Tibial artery (tissue), 4 donors: ENCODE measurements around the gene SGTA.

Experiments
- DNase-seq, 2 donors: peaks; one replicate each; pipeline ENCODE4 v3.0.0-alpha.2; 2019
- H3K27ac ChIP-seq, 2 donors: fragments of 200-600 bp; sonication (generic) in 1 of 2; 1 replicate in 1 of 2; 2 replicates in 1 of 2; pipeline ENCODE4 v1.5.1; 2018 to 2019; ENCODE audit warnings: mild to moderate bottlenecking in 1 of 2
- H3K27me3 ChIP-seq, 2 donors: fragments of 200-600 bp; sonication (generic) in 1 of 2; one replicate each; pipeline versions ENCODE4 v1.5.1 to v1.6.0; 2016 to 2019
- H3K36me3 ChIP-seq, 3 donors: fragments of 200-600 bp; sonication (generic) in 2 of 3; one replicate each; pipeline ENCODE4 v1.5.1; 2016 to 2019; ENCODE audit warnings: mild to moderate bottlenecking in 2 of 3
- H3K4me1 ChIP-seq, 4 donors: fragments of 200-600 bp; sonication (generic) in 2 of 4; 1 replicate in 3 of 4; 2 replicates in 1 of 4; pipeline ENCODE4 v1.5.1; 2016 to 2019
- H3K4me3 ChIP-seq, 2 donors: fragments of 200-600 bp; sonication (generic) in 1 of 2; 1 replicate in 1 of 2; 2 replicates in 1 of 2; pipeline ENCODE4 v1.5.1; 2018 to 2019; ENCODE audit warnings: mild to moderate bottlenecking in 2 of 2
- H3K9me3 ChIP-seq, 3 donors: fragments of 200-600 bp; sonication (generic) in 1 of 3; one replicate each; pipeline ENCODE4 v1.5.1; 2016 to 2019
- intact Hi-C: fragments of 100-400 bp; cut with DNase I; formaldehyde crosslinking; loops from one replicate; pipeline ENCODE4 v1.15.0; 2023; ENCODE audit warnings: low total_unique reads
- TF ChIP-seq, protein P1 (sequence below), 2 experiments: fragments of 200-600 bp in 1 of 2; fragments of 450-650 bp in 1 of 2; IDR thresholded peaks; one replicate each; pipeline ENCODE4 v1.5.1; 2017 to 2019; ENCODE audit warnings: antibody characterized with exemption in 2 of 2, mild to moderate bottlenecking in 1 of 2, moderate library complexity in 1 of 2

The SGTA gene

GRCh38 chr19:2763687-2764086 lies 19.4 kb downstream of the SGTA start:
- no peak for DNase-seq
- no peak overlapping the region for H3K4me3 ChIP-seq
- intact Hi-C loops: no loop called here
- H3K4me1 ChIP-seq: no peaks in the 10 kb centered on the region
- H3K27ac ChIP-seq: no peak overlapping the region
- H3K9me3 ChIP-seq: no peaks in the 10 kb centered on the region
- no peaks in the 10 kb centered on the region for H3K27me3 ChIP-seq
- TF ChIP-seq, protein P1, sequence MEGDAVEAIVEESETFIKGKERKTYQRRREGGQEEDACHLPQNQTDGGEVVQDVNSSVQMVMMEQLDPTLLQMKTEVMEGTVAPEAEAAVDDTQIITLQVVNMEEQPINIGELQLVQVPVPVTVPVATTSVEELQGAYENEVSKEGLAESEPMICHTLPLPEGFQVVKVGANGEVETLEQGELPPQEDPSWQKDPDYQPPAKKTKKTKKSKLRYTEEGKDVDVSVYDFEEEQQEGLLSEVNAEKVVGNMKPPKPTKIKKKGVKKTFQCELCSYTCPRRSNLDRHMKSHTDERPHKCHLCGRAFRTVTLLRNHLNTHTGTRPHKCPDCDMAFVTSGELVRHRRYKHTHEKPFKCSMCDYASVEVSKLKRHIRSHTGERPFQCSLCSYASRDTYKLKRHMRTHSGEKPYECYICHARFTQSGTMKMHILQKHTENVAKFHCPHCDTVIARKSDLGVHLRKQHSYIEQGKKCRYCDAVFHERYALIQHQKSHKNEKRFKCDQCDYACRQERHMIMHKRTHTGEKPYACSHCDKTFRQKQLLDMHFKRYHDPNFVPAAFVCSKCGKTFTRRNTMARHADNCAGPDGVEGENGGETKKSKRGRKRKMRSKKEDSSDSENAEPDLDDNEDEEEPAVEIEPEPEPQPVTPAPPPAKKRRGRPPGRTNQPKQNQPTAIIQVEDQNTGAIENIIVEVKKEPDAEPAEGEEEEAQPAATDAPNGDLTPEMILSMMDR (IDR thresholded peaks at IDR 0.05): no peak
- peaks cover 77 to 98% (median 92%) of the 10 kb centered on the region in 3 donors for H3K36me3 ChIP-seq

- H3K36me3 ChIP-seq: peaks cover 82 to 98% (median 92%) of the 10 kb centered on the region in 3 donors
- intact Hi-C loops: no loop called here
Measured at GRCh38 chr19:2762783-2763496, 20.1 kb downstream of the SGTA start.

DNA sequence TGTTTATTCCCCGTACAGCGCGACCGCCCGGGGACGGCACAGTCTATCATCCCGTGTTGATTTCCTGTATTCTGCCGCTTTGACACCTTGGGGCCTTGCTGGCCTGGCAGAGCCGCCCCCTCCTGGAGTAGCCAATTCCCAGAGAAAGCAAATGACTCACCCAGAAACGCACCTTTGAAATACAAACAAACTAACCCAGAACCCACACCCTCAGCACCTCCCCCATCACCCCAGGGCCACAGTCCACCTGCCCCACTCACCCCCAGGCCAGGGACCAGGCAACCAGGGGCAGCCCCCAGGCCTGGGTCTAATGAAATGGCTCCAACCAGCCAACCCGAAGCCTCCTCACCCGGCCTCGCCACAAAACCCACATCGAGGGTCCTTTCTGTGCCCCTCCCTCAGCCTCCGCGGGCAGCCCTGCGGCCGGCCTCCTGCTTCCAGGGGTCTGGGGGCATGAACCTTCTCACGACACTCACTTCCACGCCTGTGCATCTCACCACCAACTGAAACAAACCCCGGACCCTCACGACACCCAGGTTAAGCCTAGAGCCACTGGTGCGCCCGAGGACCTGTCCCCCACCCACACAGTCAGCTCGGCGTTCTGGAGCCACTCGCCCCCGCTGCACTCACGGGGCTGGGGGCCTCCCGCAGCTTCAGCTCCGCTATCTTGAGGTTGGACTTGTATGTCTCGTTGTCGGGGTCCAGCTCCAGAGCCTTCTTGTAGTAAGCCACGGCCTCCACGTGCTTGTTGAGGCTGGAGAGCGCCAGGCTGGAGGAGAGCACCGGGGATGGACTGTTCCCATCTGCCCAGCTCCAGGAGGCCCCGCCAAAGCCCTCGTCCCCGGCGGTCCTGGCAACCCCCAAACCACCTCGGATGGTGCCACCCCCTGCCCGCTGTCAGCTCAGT lies 20.9 kb downstream of the SGTA start:
- Histone ChIP-seq H3K36me3 (peaks cover 86 to 98% (median 93%) of the 10 kb centered on the region in 3 donors), H3K9me3 (no peaks in the 10 kb centered on the region), H3K27ac (no peak overlapping the region), H3K27me3 (no peaks in the 10 kb centered on the region), H3K4me3 (no peak overlapping the region), H3K4me1 (no peaks in the 10 kb centered on the region)
- no peak for DNase-seq
- intact Hi-C loops: no loop called here
- TF ChIP-seq, protein P1 (IDR thresholded peaks at IDR 0.05): no peak

More at GRCh38 chr19:2762783-2763496, 20.1 kb downstream of the SGTA start:
- no peak overlapping the region for H3K27ac ChIP-seq
- H3K27me3 ChIP-seq: no peaks in the 10 kb centered on the region
- H3K4me1 ChIP-seq: no peaks in the 10 kb centered on the region
- no peak for DNase-seq
- TF ChIP-seq, protein P1 (IDR thresholded peaks at IDR 0.05): no peak
- H3K4me3 ChIP-seq: no peak overlapping the region
- no peaks in the 10 kb centered on the region for H3K9me3 ChIP-seq

DNA sequence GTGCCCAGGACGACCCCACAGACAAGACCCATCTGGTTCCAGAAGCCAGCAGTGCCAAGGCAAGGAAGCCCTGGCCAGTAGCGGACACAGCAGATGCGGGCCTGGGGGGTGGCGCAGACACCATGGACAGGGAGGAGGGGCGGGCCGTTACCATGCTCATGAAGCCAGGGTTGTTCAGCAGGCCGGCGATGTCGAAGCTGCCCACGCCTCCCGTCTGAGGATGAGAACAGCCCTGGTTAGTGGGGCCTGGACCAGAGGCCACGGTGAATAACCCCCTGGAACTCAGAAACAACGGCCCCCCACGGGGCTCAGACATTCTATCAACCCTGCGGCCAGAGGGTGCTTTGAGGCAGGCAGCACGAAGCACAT lies 21.8 kb downstream of the SGTA start:
- intact Hi-C loops: no loop called here
- H3K36me3 ChIP-seq: peaks cover 83 to 98% (median 93%) of the 10 kb centered on the region in 3 donors
- no peaks in the 10 kb centered on the region for H3K4me1 ChIP-seq
- DNase-seq: no peak
- TF ChIP-seq, protein P1 (IDR thresholded peaks at IDR 0.05): no peak
- H3K27ac ChIP-seq: no peak overlapping the region
- no peaks in the 10 kb centered on the region for H3K9me3 ChIP-seq
- no peak overlapping the region for H3K4me3 ChIP-seq
- H3K27me3 ChIP-seq: no peaks in the 10 kb centered on the region

DNA sequence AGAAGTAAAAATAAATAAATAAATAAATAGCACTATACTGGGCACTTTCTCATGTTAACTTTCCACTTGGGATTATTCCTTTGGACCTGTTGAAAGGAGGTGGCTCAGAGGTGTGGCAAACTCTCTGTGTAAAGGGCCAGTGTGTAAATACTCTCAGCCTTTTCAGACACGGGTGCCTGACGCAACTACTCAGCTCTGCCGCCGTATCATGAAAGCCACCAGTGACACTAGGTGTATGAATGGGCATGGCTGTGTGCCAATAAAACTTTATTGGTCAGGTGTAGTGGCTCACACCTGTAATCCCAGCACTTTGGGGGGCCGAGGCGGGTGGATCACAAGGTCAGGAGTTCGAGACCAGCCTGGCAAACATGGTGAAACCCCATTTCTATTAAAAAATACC lies 23.1 kb downstream of the SGTA start:
- Histone ChIP-seq H3K4me3 (no peak overlapping the region), H3K9me3 (no peaks in the 10 kb centered on the region), H3K27ac (no peak overlapping the region), H3K4me1 (no peaks in the 10 kb centered on the region), H3K27me3 (no peaks in the 10 kb centered on the region), H3K36me3 (peaks cover 81 to 98% (median 90%) of the 10 kb centered on the region in 3 donors)
- no peak for DNase-seq
- intact Hi-C loops: no loop called here
- TF ChIP-seq, protein P1 (IDR thresholded peaks at IDR 0.05): no peak
